Loucy (cell line): Measurements from ENCODE around the gene XPO1.

ENCODE experiments used
- H2AFZ ChIP-seq: fragments of 200-600 bp; sonication (generic); 2 replicates; pipeline ENCODE4 v1.6.0; 2016; ENCODE audit warnings: antibody characterized with exemption, mild to moderate bottlenecking, low read length, moderate library complexity
- H3F3A ChIP-seq: fragments of 200-600 bp; 2 replicates; pipeline ENCODE4 v1.6.0; 2016; ENCODE audit warnings: antibody characterized with exemption, low read depth, mild to moderate bottlenecking
- H3K27me3 ChIP-seq: fragments of 200-600 bp; sonication (generic); 2 replicates; pipeline ENCODE4 v1.6.1; 2014; ENCODE audit warnings: low read length, mild to moderate bottlenecking; ENCODE audit not compliant: insufficient read depth, poor library complexity, severe bottlenecking
- H3K36me3 ChIP-seq: fragments of 200-600 bp; sonication (generic); 2 replicates; pipeline ENCODE4 v1.6.1; 2016; ENCODE audit warnings: low read length; ENCODE audit not compliant: insufficient read depth
- H3K4me1 ChIP-seq: fragments of 200-600 bp; sonication (generic); 2 replicates; pipeline ENCODE4 v1.5.1; 2014; ENCODE audit warnings: low read length, mild to moderate bottlenecking; ENCODE audit not compliant: insufficient read depth, poor library complexity, severe bottlenecking
- H3K4me2 ChIP-seq: fragments of 200-600 bp; sonication (generic); 2 replicates; pipeline ENCODE4 v1.6.0; 2014; ENCODE audit warnings: antibody characterized with exemption, low read length, low read depth, mild to moderate bottlenecking; ENCODE audit not compliant: poor library complexity, severe bottlenecking
- H3K4me3 ChIP-seq: fragments of 200-600 bp; sonication (generic); 2 replicates; pipeline ENCODE4 v1.5.1; 2014; ENCODE audit warnings: low read length, mild to moderate bottlenecking, mixed read lengths; ENCODE audit not compliant: poor library complexity, severe bottlenecking
- H3K79me2 ChIP-seq: fragments of 200-600 bp; sonication (generic); 2 replicates; pipeline ENCODE4 v1.6.1; 2014; ENCODE audit warnings: low read length; ENCODE audit not compliant: insufficient read depth
- H3K9ac ChIP-seq: fragments of 200-600 bp; sonication (generic); 2 replicates; pipeline ENCODE4 v1.6.0; 2014; ENCODE audit warnings: mild to moderate bottlenecking, low read depth, low read length, moderate library complexity; ENCODE audit not compliant: poor library complexity, severe bottlenecking
- H3K9me2 ChIP-seq: fragments of 200-600 bp; sonication (generic); replicated peaks from 2 replicates; pipeline ENCODE4 v1.6.1; 2016; ENCODE audit warnings: low read depth, low read length, mixed read lengths
- H3K9me3 ChIP-seq: fragments of 200-600 bp; sonication (generic); 2 replicates; pipeline ENCODE4 v1.6.1; 2014; ENCODE audit warnings: mild to moderate bottlenecking, antibody characterized with exemption, low read length, low read depth; ENCODE audit not compliant: insufficient read depth
- H4K20me1 ChIP-seq: fragments of 200-600 bp; sonication (generic); 2 replicates; pipeline ENCODE4 v1.6.0; 2014; ENCODE audit warnings: antibody characterized with exemption, low read length, mild to moderate bottlenecking; ENCODE audit not compliant: insufficient read depth, poor library complexity, severe bottlenecking
- CTCF ChIP-seq: fragments of 200-600 bp; sonication (generic); conservative IDR thresholded peaks from 2 replicates; pipeline ENCODE4 v1.5.1; 2014; ENCODE audit warnings: mild to moderate bottlenecking, antibody characterized with exemption, low read length
- EZH2phosphoT487 ChIP-seq: fragments of 200-600 bp; IDR thresholded peaks from 2 replicates; pipeline ENCODE4 v1.6.1; 2018; ENCODE audit warnings: antibody characterized with exemption, mild to moderate bottlenecking, moderate library complexity, borderline replicate concordance

XPO1 gene

GRCh38 chr2:61452392-61452791 lies 85.8 kb downstream of the XPO1 start:
- no peak overlapping the region for H3K4me2 ChIP-seq

GRCh38 chr2:61451178-61451577 lies 87.0 kb downstream of the XPO1 start:
- H3K9ac ChIP-seq, result no peak overlapping the region
- no peak overlapping the region for H3K4me2 ChIP-seq
- H3K9me2 ChIP-seq, result no peaks in the 10 kb centered on the region
- H3K36me3 ChIP-seq, result 0 out of 2 replicates have a peak, but pooled peaks cover 4% of the 10 kb centered on the region
- H4K20me1 ChIP-seq, result peaks cover 49% of the 10 kb centered on the region
- H3K79me2 ChIP-seq, result peaks cover 97% of the 10 kb centered on the region
- H3K4me1 ChIP-seq, result no peaks in the 10 kb centered on the region
- no peaks in the 10 kb centered on the region for H3K27me3 ChIP-seq
- no peaks in the 10 kb centered on the region for H3K9me3 ChIP-seq
- H3K4me3 ChIP-seq, result no peak overlapping the region
- H2AFZ ChIP-seq, result no peak overlapping the region
- TF ChIP-seq CTCF, result no peak
- TF ChIP-seq EZH2phosphoT487, result no peak
- H3F3A ChIP-seq, result no peaks in the 10 kb centered on the region

More at GRCh38 chr2:61452392-61452791, 85.8 kb downstream of the XPO1 start:
- Histone ChIP-seq H2AFZ (no peak overlapping the region), H3K9me3 (no peaks in the 10 kb centered on the region), H3K4me3 (no peak overlapping the region), H3K9ac (no peak overlapping the region), H4K20me1 (peaks cover 50% of the 10 kb centered on the region), H3K79me2 (peaks cover 97% of the 10 kb centered on the region), H3K27me3 (no peaks in the 10 kb centered on the region), H3K36me3 (0 out of 2 replicates have a peak, but pooled peaks cover 4% of the 10 kb centered on the region), H3K9me2 (no peaks in the 10 kb centered on the region), H3K4me1 (no peaks in the 10 kb centered on the region), H3F3A (no peaks in the 10 kb centered on the region)
- TF ChIP-seq EZH2phosphoT487 (no peak), CTCF (no peak)

- no peak overlapping the region for H2AFZ ChIP-seq
- H3F3A ChIP-seq, result no peaks in the 10 kb centered on the region
- H3K36me3 ChIP-seq, result 0 out of 2 replicates have a peak, but pooled peaks cover 4% of the 10 kb centered on the region
- peaks cover 97% of the 10 kb centered on the region for H3K79me2 ChIP-seq
- peaks cover 50% of the 10 kb centered on the region for H4K20me1 ChIP-seq
- H3K9ac ChIP-seq, result no peak overlapping the region
- TF ChIP-seq EZH2phosphoT487, result no peak
- no peak for TF ChIP-seq CTCF
- H3K9me2 ChIP-seq, result no peaks in the 10 kb centered on the region
- no peak overlapping the region for H3K4me3 ChIP-seq
- no peaks in the 10 kb centered on the region for H3K9me3 ChIP-seq
- H3K4me1 ChIP-seq, result no peaks in the 10 kb centered on the region
- no peak overlapping the region for H3K4me2 ChIP-seq
- no peaks in the 10 kb centered on the region for H3K27me3 ChIP-seq
Observed at GRCh38 chr2:61450144-61450543, 88.0 kb downstream of the XPO1 start.
